ENCODE data around the gene TIAM1. TPM values are rescaled to one million over a fixed set of nuclear protein-coding genes. Genes with fewer than 3 reads are reported as not detected.

Gene TIAM1
- total RNA-seq, 2 experiments from 2014 or later, result 15.0 to 25.1 TPM

DNA sequence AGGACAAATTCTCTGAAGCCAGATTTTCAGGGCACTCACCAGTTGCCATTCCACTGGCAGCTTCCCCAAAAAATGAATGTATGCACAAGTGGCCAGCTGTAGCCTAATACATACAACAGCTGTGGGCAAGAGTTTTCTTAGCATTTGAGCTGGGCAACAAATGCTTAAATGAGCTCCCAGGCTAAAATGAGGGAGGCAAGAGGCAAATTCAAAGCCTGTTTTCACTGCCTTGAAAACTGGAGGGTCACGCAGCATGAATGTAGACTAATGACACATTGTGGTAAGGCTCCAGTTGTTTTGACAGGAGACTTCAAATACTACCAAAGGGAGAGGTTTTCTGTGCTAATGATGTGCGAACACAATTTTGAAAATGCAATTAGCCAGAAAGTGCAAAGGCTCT, 88.2 kb downstream of the TIAM1 start:
- no TSS peak for BruUV-seq (replicated peaks)
- Histone ChIP-seq H2AFZ (ENCODE audit: low read length) (no peak overlapping the region), H3K36me3 (ENCODE audit: insufficient read depth, low read length) (no peaks in the 10 kb centered on the region), H3K9me2 (ENCODE audit: insufficient read depth, low read length) (no peaks in the 10 kb centered on the region), H3K9me3 (ENCODE audit: low read length) (no peaks in the 10 kb centered on the region), H3K27ac (ENCODE audit: low read depth, low read length, poor library complexity, severe bottlenecking) (no peak overlapping the region), H3K4me1 (ENCODE audit: insufficient read depth, low read length, poor library complexity, severe bottlenecking) (no peaks in the 10 kb centered on the region), H3K79me2 (ENCODE audit: insufficient read depth, low read depth, low read length) (no peaks in the 10 kb centered on the region), H4K20me1 (ENCODE audit: insufficient read depth, low read length) (no peaks in the 10 kb centered on the region), H3K4me3 (ENCODE audit: low read depth, low read length, poor library complexity, severe bottlenecking) (no peak overlapping the region), H3K4me2 (ENCODE audit: low read length) (no peak overlapping the region)
- ChIA-PET CTCF (ENCODE audit: unreplicated experiment) (interaction anchor here (0.5 kb wide), 1 partner anchor 139 kb away, joined by 4 read pairs; no protein-coding TSS in a partner anchor), POLR2A (interaction anchor here (0.6 kb wide), 1 partner anchor 599 kb away, joined by 3 read pairs; no protein-coding TSS in a partner anchor)
- TF ChIP-seq, protein P1, sequence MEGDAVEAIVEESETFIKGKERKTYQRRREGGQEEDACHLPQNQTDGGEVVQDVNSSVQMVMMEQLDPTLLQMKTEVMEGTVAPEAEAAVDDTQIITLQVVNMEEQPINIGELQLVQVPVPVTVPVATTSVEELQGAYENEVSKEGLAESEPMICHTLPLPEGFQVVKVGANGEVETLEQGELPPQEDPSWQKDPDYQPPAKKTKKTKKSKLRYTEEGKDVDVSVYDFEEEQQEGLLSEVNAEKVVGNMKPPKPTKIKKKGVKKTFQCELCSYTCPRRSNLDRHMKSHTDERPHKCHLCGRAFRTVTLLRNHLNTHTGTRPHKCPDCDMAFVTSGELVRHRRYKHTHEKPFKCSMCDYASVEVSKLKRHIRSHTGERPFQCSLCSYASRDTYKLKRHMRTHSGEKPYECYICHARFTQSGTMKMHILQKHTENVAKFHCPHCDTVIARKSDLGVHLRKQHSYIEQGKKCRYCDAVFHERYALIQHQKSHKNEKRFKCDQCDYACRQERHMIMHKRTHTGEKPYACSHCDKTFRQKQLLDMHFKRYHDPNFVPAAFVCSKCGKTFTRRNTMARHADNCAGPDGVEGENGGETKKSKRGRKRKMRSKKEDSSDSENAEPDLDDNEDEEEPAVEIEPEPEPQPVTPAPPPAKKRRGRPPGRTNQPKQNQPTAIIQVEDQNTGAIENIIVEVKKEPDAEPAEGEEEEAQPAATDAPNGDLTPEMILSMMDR (conservative IDR thresholded peaks at IDR 0.05; ENCODE audit: low read length), result no peak
- no peak for TF ChIP-seq EZH2phosphoT487 (IDR thresholded peaks at IDR 0.05; ENCODE audit: borderline replicate concordance, low read depth, low read length)
- intact Hi-C loops (cut with micrococcal nuclease; ENCODE audit: unreplicated experiment), result no loop called here
- no peak for DNase-seq (ENCODE audit: low spot score)

DNA sequence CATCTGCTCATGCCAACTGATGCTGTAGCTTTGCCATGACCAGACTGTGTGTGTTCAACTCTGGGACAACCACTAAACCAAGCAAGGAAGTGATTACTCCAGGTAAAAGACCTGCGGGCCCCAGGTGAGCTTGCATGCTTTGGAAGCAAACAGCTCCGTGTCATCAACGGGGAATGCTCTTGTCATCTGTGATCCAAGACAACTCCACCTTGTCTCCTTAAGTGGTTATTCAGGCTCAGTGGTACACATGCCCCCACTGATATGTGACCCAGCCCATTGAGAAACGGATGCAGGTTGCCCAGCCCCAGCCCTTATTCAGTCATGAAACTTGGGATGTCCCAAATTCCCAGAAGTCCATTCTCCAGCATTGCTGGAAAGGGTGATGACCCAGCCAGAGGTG, 89.0 kb downstream of the TIAM1 start:
- H4K20me1 ChIP-seq (ENCODE audit: insufficient read depth, low read length), result no peaks in the 10 kb centered on the region
- no peaks in the 10 kb centered on the region for H3K9me3 ChIP-seq (ENCODE audit: low read length)
- no peak overlapping the region for H2AFZ ChIP-seq (ENCODE audit: low read length)
- no peaks in the 10 kb centered on the region for H3K36me3 ChIP-seq (ENCODE audit: insufficient read depth, low read length)
- H3K27ac ChIP-seq (ENCODE audit: low read depth, low read length, poor library complexity, severe bottlenecking), result no peak overlapping the region
- ChIA-PET CTCF (ENCODE audit: unreplicated experiment) (no interaction called here), POLR2A (no interaction called here)
- H3K4me2 ChIP-seq (ENCODE audit: low read length), result no peak overlapping the region
- DNase-seq (ENCODE audit: low spot score), result no peak
- intact Hi-C loops (cut with micrococcal nuclease; ENCODE audit: unreplicated experiment), result no loop called here
- H3K9me2 ChIP-seq (ENCODE audit: insufficient read depth, low read length), result no peaks in the 10 kb centered on the region
- no TSS peak for BruUV-seq (replicated peaks)
- no peaks in the 10 kb centered on the region for H3K79me2 ChIP-seq (ENCODE audit: insufficient read depth, low read depth, low read length)
- no peak overlapping the region for H3K4me3 ChIP-seq (ENCODE audit: low read depth, low read length, poor library complexity, severe bottlenecking)
- no peaks in the 10 kb centered on the region for H3K4me1 ChIP-seq (ENCODE audit: insufficient read depth, low read length, poor library complexity, severe bottlenecking)
- TF ChIP-seq, protein P1 (conservative IDR thresholded peaks at IDR 0.05; ENCODE audit: low read length), result no peak
- TF ChIP-seq EZH2phosphoT487 (IDR thresholded peaks at IDR 0.05; ENCODE audit: borderline replicate concordance, low read depth, low read length), result no peak

DNA sequence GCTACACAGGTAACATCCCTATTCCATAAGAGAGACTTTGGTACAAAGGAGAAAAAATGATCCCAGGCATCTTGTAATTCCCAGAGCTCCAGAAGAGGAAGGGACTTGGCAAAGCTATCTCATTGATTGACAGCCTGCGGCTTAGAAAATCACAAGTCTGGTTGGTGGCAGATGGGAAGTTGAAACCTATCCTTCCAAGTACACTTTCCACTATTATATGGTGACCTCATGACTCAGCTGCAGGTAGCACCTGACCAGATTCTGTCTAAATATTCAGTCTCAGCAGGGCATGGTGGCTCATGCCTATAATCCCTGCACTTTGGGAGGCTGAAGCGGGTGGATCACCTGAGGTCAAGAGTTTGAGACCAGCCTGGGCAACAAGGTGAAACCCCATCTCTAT, 89.9 kb downstream of the TIAM1 start:
- CTCF ChIA-PET (ENCODE audit: unreplicated experiment), result no interaction called here
- no TSS peak for BruUV-seq (replicated peaks)
- H4K20me1 ChIP-seq (ENCODE audit: insufficient read depth, low read length), result no peaks in the 10 kb centered on the region

More for the DNA sequence above, 89.9 kb downstream of the TIAM1 start:
- Histone ChIP-seq H3K4me3 (ENCODE audit: low read depth, low read length, poor library complexity, severe bottlenecking) (no peak overlapping the region), H3K9me3 (ENCODE audit: low read length) (no peaks in the 10 kb centered on the region), H3K4me2 (ENCODE audit: low read length) (no peak overlapping the region), H3K4me1 (ENCODE audit: insufficient read depth, low read length, poor library complexity, severe bottlenecking) (no peaks in the 10 kb centered on the region), H3K9me2 (ENCODE audit: insufficient read depth, low read length) (no peaks in the 10 kb centered on the region), H3K36me3 (ENCODE audit: insufficient read depth, low read length) (no peaks in the 10 kb centered on the region), H3K27ac (ENCODE audit: low read depth, low read length, poor library complexity, severe bottlenecking) (no peak overlapping the region), H3K79me2 (ENCODE audit: insufficient read depth, low read depth, low read length) (no peaks in the 10 kb centered on the region), H2AFZ (ENCODE audit: low read length) (no peak overlapping the region)
- no peak for DNase-seq (ENCODE audit: low spot score)
- intact Hi-C loops (cut with micrococcal nuclease; ENCODE audit: unreplicated experiment), result no loop called here
- POLR2A ChIA-PET, result interaction anchor here (0.6 kb wide), 1 partner anchor 59 kb away, joined by 4 read pairs; no protein-coding TSS in a partner anchor
- TF ChIP-seq, protein P1 (conservative IDR thresholded peaks at IDR 0.05; ENCODE audit: low read length), result no peak
- no peak for TF ChIP-seq EZH2phosphoT487 (IDR thresholded peaks at IDR 0.05; ENCODE audit: borderline replicate concordance, low read depth, low read length)
